K562 (cell line): ENCODE data around the gene GNAI1. TPM values are rescaled to one million over a fixed set of nuclear protein-coding genes. Genes with fewer than 3 reads are reported as not detected.

Source experiments
- ATAC-seq: fragments of 200-7000 bp; cut with Tn5 transposase; 3 replicates; pipeline ENCODE4 v1.9.1; 2020; ENCODE audit warnings: moderate library complexity
- BruUV-seq: library from RNA; stranded (reverse); fragments of 400-500 nt; replicated peaks from 2 replicates; lab custom pipeline; 2021; lab: Mats Ljungman, UMichigan
- CTCF ChIA-PET: fragments of 300-600 bp; formaldehyde crosslinking; extraction: SDS; loops from one replicate; lab custom pipeline; 2021; ENCODE audit warnings: low intra/inter-chr PET ratio; lab: Yijun Ruan, JAX
- POLR2A ChIA-PET: fragments of 300-600, 350-650 bp; sonication (Branson Sonifier 250); formaldehyde crosslinking; extraction: SDS; loops from one replicate; lab custom pipeline; 2021; ENCODE audit warnings: antibody characterized with exemption, inconsistent platforms; lab: Yijun Ruan, JAX
- DNase-seq, 4 experiments: peaks; one replicate each; pipeline versions ENCODE4 v3.0.0 to v3.0.0-alpha.2; 2011 to 2018; ENCODE audit warnings: low spot score in 3 of 4, mixed read lengths in 3 of 4; ENCODE audit errors: extremely low read depth in 1 of 4
- FAIRE-seq: peaks from 2 replicates; lab custom pipeline; 2011; peaks lifted over from hg19 to GRCh38; lab: Jason Lieb, UNC
- H2AFZ ChIP-seq: 2 replicates; pipeline ENCODE4 v1.6.0; 2011; ENCODE audit warnings: low read depth, low read length, control low read depth, inconsistent platforms
- H3K27ac ChIP-seq: fragments of 200-600 bp; 3 replicates; pipeline ENCODE4 v1.8.0; 2011; ENCODE audit warnings: low read depth, mild to moderate bottlenecking, control low read depth, inconsistent platforms, low read length, moderate library complexity, mixed read lengths; ENCODE audit errors: extremely low read depth
- H3K27me3 ChIP-seq, 2 experiments: fragments of 300-600 bp in 1 of 2; 2 replicates in 1 of 2; 3 replicates in 1 of 2; pipeline versions ENCODE4 v1.6.0 to v1.8.0; 2011; ENCODE audit warnings: inconsistent platforms in 2 of 2, low read length in 2 of 2, mild to moderate bottlenecking in 1 of 2, mixed read lengths in 1 of 2, moderate library complexity in 1 of 2; ENCODE audit not compliant: control insufficient read depth in 2 of 2, insufficient read depth in 2 of 2
- H3K36me3 ChIP-seq: fragments of 300-600 bp; 3 replicates; pipeline ENCODE4 v1.8.0; 2011; ENCODE audit warnings: mild to moderate bottlenecking, low read length, inconsistent platforms; ENCODE audit not compliant: control insufficient read depth, insufficient read depth
- H3K4me1 ChIP-seq, 2 experiments: fragments of 200-600 bp in 1 of 2; replicated peaks in 1 of 2; 2 replicates in 1 of 2; 3 replicates in 1 of 2; pipeline versions ENCODE4 v1.5.1 to v1.8.0; 2011; ENCODE audit warnings: inconsistent platforms in 2 of 2, low read length in 2 of 2, mild to moderate bottlenecking in 1 of 2, mixed read lengths in 1 of 2, moderate library complexity in 1 of 2; ENCODE audit not compliant: control insufficient read depth in 2 of 2, insufficient read depth in 2 of 2
- H3K4me2 ChIP-seq: 2 replicates; pipeline ENCODE4 v1.6.1; 2011; ENCODE audit warnings: low read length, control low read depth, inconsistent platforms, mixed read lengths; ENCODE audit not compliant: insufficient read depth
- H3K4me3 ChIP-seq: fragments of 200-600 bp; sonication (generic), shearing (Covaris generic); 2 replicates; pipeline ENCODE4 v1.5.1; 2016; ENCODE audit warnings: control low read depth, inconsistent platforms
- H3K79me2 ChIP-seq: fragments of 200-600 bp; 3 replicates; pipeline ENCODE4 v1.8.0; 2011; ENCODE audit warnings: low read length, inconsistent platforms; ENCODE audit not compliant: control insufficient read depth, insufficient read depth
- H3K9ac ChIP-seq, 2 experiments: 2 replicates each; pipeline versions ENCODE4 v1.6.0 to v1.6.1; 2011; ENCODE audit warnings: low read depth in 2 of 2, low read length in 2 of 2, control low read depth in 1 of 2, inconsistent platforms in 1 of 2, mild to moderate bottlenecking in 1 of 2, mixed read lengths in 1 of 2; ENCODE audit not compliant: insufficient read depth in 1 of 2
- H3K9me1 ChIP-seq: one replicate; pipeline ENCODE4 v1.6.0; 2011; ENCODE audit warnings: inconsistent platforms, mild to moderate bottlenecking, low read length, moderate library complexity; ENCODE audit not compliant: control insufficient read depth, insufficient read depth
- H3K9me3 ChIP-seq: replicated peaks from 2 replicates; pipeline ENCODE4 v1.5.1; 2011; ENCODE audit warnings: low read depth, low read length, inconsistent platforms; ENCODE audit not compliant: control insufficient read depth, insufficient read depth
- H4K20me1 ChIP-seq: replicated peaks from 2 replicates; pipeline ENCODE4 v1.6.1; 2011; ENCODE audit warnings: low read length, inconsistent platforms, mixed read lengths; ENCODE audit not compliant: control insufficient read depth, insufficient read depth
- NCOR1 ChIP-seq: fragments of 450-650 bp; IDR thresholded peaks from 2 replicates; pipeline ENCODE4 v1.6.1; 2016; ENCODE audit warnings: mild to moderate bottlenecking, moderate library complexity
- RBM15 ChIP-seq: fragments of 200-400 bp; formaldehyde crosslinking; IDR thresholded peaks from 2 replicates; pipeline ENCODE4 v1.6.1; 2018; ENCODE audit warnings: mild to moderate bottlenecking, low read length, moderate library complexity; ENCODE audit not compliant: insufficient read depth
- RBM39 ChIP-seq: fragments of 200-400 bp; formaldehyde crosslinking; optimal IDR thresholded peaks from 2 replicates; pipeline ENCODE3; 2018; ENCODE audit warnings: low read depth, low read length
- STAG1 ChIP-seq: sonication (generic); formaldehyde crosslinking; IDR thresholded peaks from 2 replicates; pipeline ENCODE4 v1.5.0; 2020; ENCODE audit warnings: missing genetic modification reagents, borderline replicate concordance
- XRCC3 ChIP-seq: fragments of 450-650 bp; IDR thresholded peaks from 2 replicates; pipeline ENCODE4 v1.6.1; 2017; ENCODE audit warnings: mild to moderate bottlenecking, moderate library complexity
- ZNF174 ChIP-seq: fragments of 250-450 bp; sonication (Bioruptor Pico); IDR thresholded peaks from 2 replicates; pipeline ENCODE4 v1.4.0; 2020; ENCODE audit warnings: mild to moderate bottlenecking
- ZNF445 ChIP-seq: fragments of 250-450 bp; sonication (Bioruptor Pico); IDR thresholded peaks from 2 replicates; pipeline ENCODE4 v1.4.0; 2020; ENCODE audit warnings: low read depth, mild to moderate bottlenecking, moderate library complexity
- ZNF507 ChIP-seq: conservative IDR thresholded peaks from 2 replicates; pipeline ENCODE4 v1.6.1; 2017; ENCODE audit warnings: missing genetic modification characterization, missing compliant biosample characterization
- ZSCAN29 ChIP-seq: fragments of 450-650 bp; IDR thresholded peaks from 2 replicates; pipeline ENCODE4 v1.6.1; 2017
- WGBS: fragments of 100-300 bp; shearing (Covaris generic); methylation state at CpG from one replicate; pipeline ENCODE4 v1.1.6; 2016; ENCODE audit warnings: low coverage, mixed read lengths; ENCODE audit not compliant: insufficient coverage; ENCODE audit errors: missing lambda C conversion rate; 5-methylcytosine and 5-hydroxymethylcytosine counted together
- in situ Hi-C: fragments of 300-500 bp; cut with MboI; formaldehyde crosslinking; loops from 4 replicates; pipeline ENCODE4 v1.15.0; 2018; ENCODE audit warnings: inconsistent platforms, mixed read lengths
- intact Hi-C: fragments of 100-400 bp; cut with micrococcal nuclease; formaldehyde crosslinking; loops from 2 replicates; pipeline ENCODE4 v1.14.2; 2022
- polyA plus RNA-seq, 8 experiments: library from polyadenylated mRNA; depleted of rRNA in 4 of 8; stranded (reverse) in 5 of 8; unstranded in 3 of 8; fragments of >200 nt; fragmentation: Nextera tagmentation in 2 of 8; fragmentation: Illumina TruSeq in 1 of 8; extraction: Ambion mirVana in 2 of 8; extraction: Trizol in 1 of 8; gene quantifications; 2 replicates each; pipeline versions ENCODE4 v1.2.1 to v1.2.3, GENCODE V29; 2011 to 2014; ENCODE audit warnings: inconsistent platforms in 1 of 8, missing spikeins in 1 of 8
- total RNA-seq, 7 experiments: library from RNA; depleted of rRNA in 6 of 7; stranded (reverse); fragments of >200 nt in 6 of 7; fragmentation: Illumina TruSeq in 2 of 7; extraction: Trizol in 2 of 7; gene quantifications; 2 replicates each; pipeline versions ENCODE4 v1.2.1 to v1.2.3, GENCODE V29; 2011 to 2021; ENCODE audit warnings: low replicate concordance in 1 of 7
- TF ChIP-seq, protein P1 (sequence below): fragments of 450-650 bp; formaldehyde crosslinking; IDR thresholded peaks from 2 replicates; pipeline ENCODE4 v1.4.0; 2020; ENCODE audit warnings: mild to moderate bottlenecking
- TF ChIP-seq, protein P2 (sequence below): fragments of 450-650 bp; IDR thresholded peaks from 2 replicates; pipeline ENCODE4 v1.7.0; 2016; ENCODE audit warnings: borderline replicate concordance
- TF ChIP-seq, protein P3 (sequence below): fragments of 250-450 bp; sonication (Bioruptor Pico); IDR thresholded peaks from 2 replicates; pipeline ENCODE4 v1.5.0; 2021
- TF ChIP-seq, protein P4 (sequence below): fragments of 450-650 bp; IDR thresholded peaks from 2 replicates; pipeline ENCODE4 v1.6.1; 2018; ENCODE audit not compliant: partially characterized antibody
- TF ChIP-seq, protein P5 (sequence below): fragments of 250-450 bp; sonication (Bioruptor Pico); IDR thresholded peaks from 2 replicates; pipeline ENCODE4 v1.6.1; 2021; ENCODE audit warnings: mild to moderate bottlenecking

Gene GNAI1
- total and polyA plus RNA-seq, 9 of the 15 experiments (the other 6 are each of a cell fraction or from before 2014, with no cell fraction given): 0.03 to 0.13 (median 0.08) TPM; not detected in 6

DNA sequence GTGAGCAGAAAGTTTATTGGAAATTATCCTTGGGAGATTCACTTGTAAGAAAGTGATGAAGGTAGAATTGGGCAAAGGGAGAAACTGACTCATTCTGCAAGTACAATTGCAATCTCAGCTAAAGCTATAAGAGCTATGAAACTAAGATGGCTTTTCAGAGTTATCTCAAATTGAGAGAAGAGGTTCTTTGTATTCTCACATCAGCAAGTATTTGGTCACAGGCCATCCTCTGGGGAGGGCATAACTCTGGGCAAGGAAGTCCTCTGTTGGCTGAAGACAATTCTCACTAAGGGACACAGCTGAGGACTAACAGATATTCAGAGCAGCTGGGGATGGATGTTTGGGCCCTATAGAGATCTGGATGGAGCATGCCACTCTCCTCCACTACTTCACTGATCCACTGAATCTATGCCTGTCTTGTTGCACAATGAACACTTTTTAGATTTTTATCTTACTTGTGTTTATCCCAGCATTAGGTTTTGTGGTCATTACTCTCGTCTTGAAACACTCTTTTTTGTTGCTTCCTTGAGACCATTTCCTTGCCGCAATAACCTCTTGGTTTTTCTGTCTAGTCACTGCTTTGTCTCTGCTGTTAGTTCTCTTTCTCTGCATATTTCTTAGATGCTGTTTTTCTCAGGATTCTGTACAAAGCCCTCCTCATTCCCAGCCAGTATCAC lies 115.1 kb downstream of the GNAI1 start (continued):
- TF ChIP-seq, protein P1, sequence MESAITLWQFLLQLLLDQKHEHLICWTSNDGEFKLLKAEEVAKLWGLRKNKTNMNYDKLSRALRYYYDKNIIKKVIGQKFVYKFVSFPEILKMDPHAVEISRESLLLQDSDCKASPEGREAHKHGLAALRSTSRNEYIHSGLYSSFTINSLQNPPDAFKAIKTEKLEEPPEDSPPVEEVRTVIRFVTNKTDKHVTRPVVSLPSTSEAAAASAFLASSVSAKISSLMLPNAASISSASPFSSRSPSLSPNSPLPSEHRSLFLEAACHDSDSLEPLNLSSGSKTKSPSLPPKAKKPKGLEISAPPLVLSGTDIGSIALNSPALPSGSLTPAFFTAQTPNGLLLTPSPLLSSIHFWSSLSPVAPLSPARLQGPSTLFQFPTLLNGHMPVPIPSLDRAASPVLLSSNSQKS: no peak
- TF ChIP-seq, protein P2, sequence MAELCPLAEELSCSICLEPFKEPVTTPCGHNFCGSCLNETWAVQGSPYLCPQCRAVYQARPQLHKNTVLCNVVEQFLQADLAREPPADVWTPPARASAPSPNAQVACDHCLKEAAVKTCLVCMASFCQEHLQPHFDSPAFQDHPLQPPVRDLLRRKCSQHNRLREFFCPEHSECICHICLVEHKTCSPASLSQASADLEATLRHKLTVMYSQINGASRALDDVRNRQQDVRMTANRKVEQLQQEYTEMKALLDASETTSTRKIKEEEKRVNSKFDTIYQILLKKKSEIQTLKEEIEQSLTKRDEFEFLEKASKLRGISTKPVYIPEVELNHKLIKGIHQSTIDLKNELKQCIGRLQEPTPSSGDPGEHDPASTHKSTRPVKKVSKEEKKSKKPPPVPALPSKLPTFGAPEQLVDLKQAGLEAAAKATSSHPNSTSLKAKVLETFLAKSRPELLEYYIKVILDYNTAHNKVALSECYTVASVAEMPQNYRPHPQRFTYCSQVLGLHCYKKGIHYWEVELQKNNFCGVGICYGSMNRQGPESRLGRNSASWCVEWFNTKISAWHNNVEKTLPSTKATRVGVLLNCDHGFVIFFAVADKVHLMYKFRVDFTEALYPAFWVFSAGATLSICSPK: no peak
- TF ChIP-seq XRCC3 (no peak), RBM39 (no peak), STAG1 (CRISPR knock-in tag) (no peak)
- TF ChIP-seq, protein P3, sequence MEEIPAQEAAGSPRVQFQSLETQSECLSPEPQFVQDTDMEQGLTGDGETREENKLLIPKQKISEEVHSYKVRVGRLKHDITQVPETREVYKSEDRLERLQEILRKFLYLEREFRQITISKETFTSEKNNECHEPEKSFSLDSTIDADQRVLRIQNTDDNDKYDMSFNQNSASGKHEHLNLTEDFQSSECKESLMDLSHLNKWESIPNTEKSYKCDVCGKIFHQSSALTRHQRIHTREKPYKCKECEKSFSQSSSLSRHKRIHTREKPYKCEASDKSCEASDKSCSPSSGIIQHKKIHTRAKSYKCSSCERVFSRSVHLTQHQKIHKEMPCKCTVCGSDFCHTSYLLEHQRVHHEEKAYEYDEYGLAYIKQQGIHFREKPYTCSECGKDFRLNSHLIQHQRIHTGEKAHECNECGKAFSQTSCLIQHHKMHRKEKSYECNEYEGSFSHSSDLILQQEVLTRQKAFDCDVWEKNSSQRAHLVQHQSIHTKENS: no peak

DNA sequence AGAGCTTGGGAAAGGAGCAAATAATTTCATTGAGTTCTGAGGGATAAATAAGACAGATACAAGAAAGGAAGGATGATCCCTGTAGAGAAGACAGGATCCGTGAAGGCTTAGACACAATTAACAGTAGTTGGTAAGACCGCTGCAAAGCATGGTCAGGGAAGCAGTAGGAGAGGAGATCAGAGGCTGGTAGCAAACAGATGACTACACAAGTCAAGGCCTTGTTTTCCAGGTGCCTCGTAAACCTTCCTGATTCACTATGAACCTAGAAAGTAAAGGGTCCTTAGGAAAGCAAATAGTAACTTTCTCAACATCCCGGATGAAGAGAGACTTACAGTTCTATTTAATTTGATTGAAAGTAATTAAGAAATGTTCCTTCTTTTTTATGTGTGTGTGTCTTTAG lies 118.6 kb downstream of the GNAI1 start:
- Histone ChIP-seq H2AFZ (no peak overlapping the region), H3K4me1 (no peaks in the 10 kb centered on the region), H3K27me3 (no peaks in the 10 kb centered on the region), H3K79me2 (no peaks in the 10 kb centered on the region), H3K4me3 (no peak overlapping the region), H3K9me3 (no peaks in the 10 kb centered on the region), H3K4me2 (no peak overlapping the region), H3K36me3 (no peaks in the 10 kb centered on the region), H4K20me1 (no peaks in the 10 kb centered on the region), H3K27ac (no peak overlapping the region), H3K9ac (no peak overlapping the region), H3K9me1 (no peaks in the 10 kb centered on the region)
- no peak for ATAC-seq
- 0% methylated on average over 4 of the region's 4 CpGs for WGBS
- in situ Hi-C loops: no loop called here
- CTCF ChIA-PET: no interaction called here
- BruUV-seq: no TSS peak
- no peak for FAIRE-seq
- no peak for DNase-seq
- POLR2A ChIA-PET: no interaction called here
- intact Hi-C loops: no loop called here
- TF ChIP-seq RBM15 (no peak), ZSCAN29 (no peak), ZNF174 (CRISPR knock-in tag) (no peak), ZNF507 (no peak), NCOR1 (no peak), ZNF445 (CRISPR knock-in tag) (no peak)
- TF ChIP-seq, protein P4, sequence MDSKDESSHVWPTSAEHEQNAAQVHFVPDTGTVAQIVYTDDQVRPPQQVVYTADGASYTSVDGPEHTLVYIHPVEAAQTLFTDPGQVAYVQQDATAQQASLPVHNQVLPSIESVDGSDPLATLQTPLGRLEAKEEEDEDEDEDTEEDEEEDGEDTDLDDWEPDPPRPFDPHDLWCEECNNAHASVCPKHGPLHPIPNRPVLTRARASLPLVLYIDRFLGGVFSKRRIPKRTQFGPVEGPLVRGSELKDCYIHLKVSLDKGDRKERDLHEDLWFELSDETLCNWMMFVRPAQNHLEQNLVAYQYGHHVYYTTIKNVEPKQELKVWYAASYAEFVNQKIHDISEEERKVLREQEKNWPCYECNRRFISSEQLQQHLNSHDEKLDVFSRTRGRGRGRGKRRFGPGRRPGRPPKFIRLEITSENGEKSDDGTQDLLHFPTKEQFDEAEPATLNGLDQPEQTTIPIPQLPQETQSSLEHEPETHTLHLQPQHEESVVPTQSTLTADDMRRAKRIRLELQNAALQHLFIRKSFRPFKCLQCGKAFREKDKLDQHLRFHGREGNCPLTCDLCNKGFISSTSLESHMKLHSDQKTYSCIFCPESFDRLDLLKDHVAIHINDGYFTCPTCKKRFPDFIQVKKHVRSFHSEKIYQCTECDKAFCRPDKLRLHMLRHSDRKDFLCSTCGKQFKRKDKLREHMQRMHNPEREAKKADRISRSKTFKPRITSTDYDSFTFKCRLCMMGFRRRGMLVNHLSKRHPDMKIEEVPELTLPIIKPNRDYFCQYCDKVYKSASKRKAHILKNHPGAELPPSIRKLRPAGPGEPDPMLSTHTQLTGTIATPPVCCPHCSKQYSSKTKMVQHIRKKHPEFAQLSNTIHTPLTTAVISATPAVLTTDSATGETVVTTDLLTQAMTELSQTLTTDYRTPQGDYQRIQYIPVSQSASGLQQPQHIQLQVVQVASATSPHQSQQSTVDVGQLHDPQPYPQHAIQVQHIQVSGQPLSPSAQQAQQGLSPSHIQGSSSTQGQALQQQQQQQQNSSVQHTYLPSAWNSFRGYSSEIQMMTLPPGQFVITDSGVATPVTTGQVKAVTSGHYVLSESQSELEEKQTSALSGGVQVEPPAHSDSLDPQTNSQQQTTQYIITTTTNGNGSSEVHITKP: no peak
- TF ChIP-seq, protein P5, sequence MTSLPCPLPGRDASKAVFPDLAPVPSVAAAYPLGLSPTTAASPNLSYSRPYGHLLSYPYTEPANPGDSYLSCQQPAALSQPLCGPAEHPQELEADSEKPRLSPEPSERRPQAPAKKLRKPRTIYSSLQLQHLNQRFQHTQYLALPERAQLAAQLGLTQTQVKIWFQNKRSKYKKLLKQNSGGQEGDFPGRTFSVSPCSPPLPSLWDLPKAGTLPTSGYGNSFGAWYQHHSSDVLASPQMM: no peak
